HEK293 (cell line): ENCODE results near the gene ANO1.

ENCODE experiments used
- CTCF ChIA-PET: fragments of 350-600 bp; formaldehyde crosslinking; extraction: SDS; loops from one replicate; lab custom pipeline; 2021; ENCODE audit warnings: antibody characterized with exemption; lab: Yijun Ruan, JAX
- POLR2A ChIA-PET: fragments of 300-600 bp; formaldehyde crosslinking; extraction: SDS; loops from one replicate; lab custom pipeline; 2020; ENCODE audit warnings: antibody characterized with exemption, inconsistent platforms; lab: Yijun Ruan, JAX
- H3K27ac ChIP-seq: fragments of 200-500 bp; sonication (Bioruptor generic); 2 replicates; pipeline ENCODE4 v1.5.1; 2014; ENCODE audit warnings: low read depth, low read length, control low read depth, inconsistent platforms; ENCODE audit errors: extremely low read depth
- H3K36me3 ChIP-seq, 2 experiments: fragments of 200-500 bp in 1 of 2; sonication (Bioruptor generic) in 1 of 2; 1 replicate in 1 of 2; 2 replicates in 1 of 2; pipeline ENCODE4 v1.5.1; 2014 to 2017; ENCODE audit warnings: inconsistent platforms in 2 of 2, low read length in 2 of 2; ENCODE audit not compliant: control insufficient read depth in 2 of 2, insufficient read depth in 1 of 2
- H3K4me1 ChIP-seq: fragments of 200-500 bp; sonication (Bioruptor generic); 2 replicates; pipeline ENCODE4 v1.5.1; 2014; ENCODE audit warnings: mild to moderate bottlenecking, low read length, inconsistent platforms; ENCODE audit not compliant: control insufficient read depth, insufficient read depth
- H3K4me3 ChIP-seq: 2 replicates; pipeline ENCODE4 v1.5.1; 2011; ENCODE audit warnings: low read depth, mild to moderate bottlenecking, control low read depth, low read length, moderate library complexity
- H3K9me3 ChIP-seq: fragments of 200-500 bp; sonication (Bioruptor generic); 2 replicates; pipeline ENCODE4 v1.5.1; 2014; ENCODE audit warnings: low read depth, low read length, inconsistent platforms; ENCODE audit not compliant: control insufficient read depth, insufficient read depth
- KLF7 ChIP-seq: fragments of 450-650 bp; formaldehyde crosslinking; IDR thresholded peaks from 2 replicates; pipeline ENCODE4 v1.5.1; 2016; ENCODE audit warnings: missing biosample characterization, missing genetic modification characterization, borderline replicate concordance
- RBAK ChIP-seq: fragments of 450-650 bp; formaldehyde crosslinking; IDR thresholded peaks from 2 replicates; pipeline ENCODE4 v1.5.1; 2016; ENCODE audit warnings: missing biosample characterization, missing genetic modification characterization
- ZFHX2 ChIP-seq: fragments of 450-650 bp; formaldehyde crosslinking; conservative IDR thresholded peaks from 2 replicates; pipeline ENCODE4 v1.5.1; 2016; ENCODE audit warnings: missing biosample characterization, missing genetic modification characterization
- ZIC2 ChIP-seq: fragments of 450-650 bp; formaldehyde crosslinking; IDR thresholded peaks from 2 replicates; pipeline ENCODE4 v1.5.1; 2016; ENCODE audit warnings: missing biosample characterization, missing genetic modification characterization
- ZNF112 ChIP-seq: fragments of 450-650 bp; formaldehyde crosslinking; IDR thresholded peaks from 2 replicates; pipeline ENCODE4 v1.5.0; 2017; ENCODE audit warnings: missing biosample characterization, missing genetic modification characterization
- ZNF155 ChIP-seq: fragments of 450-650 bp; formaldehyde crosslinking; IDR thresholded peaks from 2 replicates; pipeline ENCODE4 v1.5.1; 2016; ENCODE audit warnings: missing biosample characterization, missing genetic modification characterization
- ZNF211 ChIP-seq: fragments of 450-650 bp; formaldehyde crosslinking; IDR thresholded peaks from 2 replicates; pipeline ENCODE4 v1.5.1; 2016; ENCODE audit warnings: low read depth, missing biosample characterization, missing genetic modification characterization
- ZNF366 ChIP-seq: fragments of 450-650 bp; formaldehyde crosslinking; conservative IDR thresholded peaks from 2 replicates; pipeline ENCODE4 v1.5.1; 2016; ENCODE audit warnings: missing biosample characterization, missing genetic modification characterization
- ZNF514 ChIP-seq: fragments of 450-650 bp; formaldehyde crosslinking; IDR thresholded peaks from 2 replicates; pipeline ENCODE4 v1.5.1; 2016; ENCODE audit warnings: missing biosample characterization, missing genetic modification characterization
- ZNF664 ChIP-seq: fragments of 450-650 bp; formaldehyde crosslinking; IDR thresholded peaks from 2 replicates; pipeline ENCODE4 v1.5.1; 2016; ENCODE audit warnings: missing biosample characterization, missing genetic modification characterization
- ZNF768 ChIP-seq: fragments of 450-650 bp; formaldehyde crosslinking; IDR thresholded peaks from 2 replicates; pipeline ENCODE4 v1.5.1; 2018; ENCODE audit warnings: missing biosample characterization, mild to moderate bottlenecking, missing genetic modification characterization
- TF ChIP-seq, protein P1 (sequence below): fragments of 450-650 bp; formaldehyde crosslinking; IDR thresholded peaks from 2 replicates; pipeline ENCODE4 v1.5.1; 2016; ENCODE audit warnings: missing biosample characterization, missing genetic modification characterization
- TF ChIP-seq, protein P2 (sequence below): fragments of 450-650 bp; formaldehyde crosslinking; IDR thresholded peaks from 2 replicates; pipeline ENCODE4 v1.5.1; 2016; ENCODE audit warnings: missing biosample characterization, missing genetic modification characterization, borderline replicate concordance
- TF ChIP-seq, protein P3 (sequence below): fragments of 450-650 bp; formaldehyde crosslinking; IDR thresholded peaks from 2 replicates; pipeline ENCODE4 v1.5.1; 2016; ENCODE audit warnings: missing biosample characterization, missing genetic modification characterization

Gene ANO1

DNA sequence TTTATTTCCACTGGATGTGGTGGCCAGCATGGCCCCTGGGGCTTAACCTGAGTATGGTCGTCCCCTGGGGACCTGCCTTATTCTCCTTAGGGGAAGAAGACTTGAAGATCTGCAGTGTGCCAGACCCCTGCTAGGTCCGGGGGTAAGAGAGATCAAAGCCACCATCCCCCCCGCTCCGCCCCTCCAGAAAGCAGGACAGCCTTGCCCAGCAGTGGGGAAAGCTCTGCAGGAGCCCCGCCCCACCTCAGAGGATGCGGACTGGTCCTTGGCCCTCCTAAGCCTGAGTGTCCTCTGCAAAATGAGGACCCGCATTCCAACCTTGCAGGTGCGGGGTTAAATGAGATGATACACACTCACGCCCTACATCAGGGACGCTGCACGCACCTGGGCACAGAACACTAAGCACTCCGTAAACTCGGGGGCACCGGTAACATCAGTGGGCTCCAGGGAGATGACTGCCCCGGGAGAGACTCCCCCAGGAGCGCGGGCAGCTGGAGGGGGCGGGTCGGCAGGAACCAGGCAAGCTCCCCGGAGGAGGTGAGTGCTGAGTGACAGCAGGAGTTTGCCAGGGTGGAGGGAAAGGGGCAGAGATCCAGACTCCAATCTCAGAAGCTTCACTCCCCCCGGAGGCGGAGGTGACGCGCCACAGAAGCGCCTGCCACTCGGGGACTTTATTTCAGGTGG lies 564 bp upstream of the ANO1 start:
- ChIA-PET CTCF (interaction anchor here (0.6 kb wide), 1 partner anchor 17 kb away, joined by 4 read pairs; no protein-coding TSS in a partner anchor), POLR2A (no interaction called here)
- Histone ChIP-seq H3K4me1 (no peaks in the 10 kb centered on the region), H3K9me3 (no peaks in the 10 kb centered on the region), H3K27ac (no peak overlapping the region), H3K36me3 (no peaks in the 10 kb centered on the region), H3K4me3 (no peak overlapping the region)
- TF ChIP-seq ZNF112 (tag by site-specific recombination) (no peak), ZNF155 (tag by site-specific recombination) (no peak), RBAK (tag by site-specific recombination) (no peak), ZFHX2 (tag by site-specific recombination) (0 out of 2 replicates have a peak, but pooled peaks have one; percentile 14), ZNF664 (tag by site-specific recombination) (peak; percentile 70; the same call in 1 of the 2 replicates), ZIC2 (tag by site-specific recombination) (peak; percentile 56), KLF7 (tag by site-specific recombination) (no peak), ZNF366 (tag by site-specific recombination) (no peak), ZNF768 (tag by site-specific recombination) (no peak), ZNF514 (tag by site-specific recombination) (no peak)
- TF ChIP-seq, protein P1, sequence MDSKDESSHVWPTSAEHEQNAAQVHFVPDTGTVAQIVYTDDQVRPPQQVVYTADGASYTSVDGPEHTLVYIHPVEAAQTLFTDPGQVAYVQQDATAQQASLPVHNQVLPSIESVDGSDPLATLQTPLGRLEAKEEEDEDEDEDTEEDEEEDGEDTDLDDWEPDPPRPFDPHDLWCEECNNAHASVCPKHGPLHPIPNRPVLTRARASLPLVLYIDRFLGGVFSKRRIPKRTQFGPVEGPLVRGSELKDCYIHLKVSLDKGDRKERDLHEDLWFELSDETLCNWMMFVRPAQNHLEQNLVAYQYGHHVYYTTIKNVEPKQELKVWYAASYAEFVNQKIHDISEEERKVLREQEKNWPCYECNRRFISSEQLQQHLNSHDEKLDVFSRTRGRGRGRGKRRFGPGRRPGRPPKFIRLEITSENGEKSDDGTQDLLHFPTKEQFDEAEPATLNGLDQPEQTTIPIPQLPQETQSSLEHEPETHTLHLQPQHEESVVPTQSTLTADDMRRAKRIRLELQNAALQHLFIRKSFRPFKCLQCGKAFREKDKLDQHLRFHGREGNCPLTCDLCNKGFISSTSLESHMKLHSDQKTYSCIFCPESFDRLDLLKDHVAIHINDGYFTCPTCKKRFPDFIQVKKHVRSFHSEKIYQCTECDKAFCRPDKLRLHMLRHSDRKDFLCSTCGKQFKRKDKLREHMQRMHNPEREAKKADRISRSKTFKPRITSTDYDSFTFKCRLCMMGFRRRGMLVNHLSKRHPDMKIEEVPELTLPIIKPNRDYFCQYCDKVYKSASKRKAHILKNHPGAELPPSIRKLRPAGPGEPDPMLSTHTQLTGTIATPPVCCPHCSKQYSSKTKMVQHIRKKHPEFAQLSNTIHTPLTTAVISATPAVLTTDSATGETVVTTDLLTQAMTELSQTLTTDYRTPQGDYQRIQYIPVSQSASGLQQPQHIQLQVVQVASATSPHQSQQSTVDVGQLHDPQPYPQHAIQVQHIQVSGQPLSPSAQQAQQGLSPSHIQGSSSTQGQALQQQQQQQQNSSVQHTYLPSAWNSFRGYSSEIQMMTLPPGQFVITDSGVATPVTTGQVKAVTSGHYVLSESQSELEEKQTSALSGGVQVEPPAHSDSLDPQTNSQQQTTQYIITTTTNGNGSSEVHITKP: peak; percentile 72
- TF ChIP-seq, protein P2, sequence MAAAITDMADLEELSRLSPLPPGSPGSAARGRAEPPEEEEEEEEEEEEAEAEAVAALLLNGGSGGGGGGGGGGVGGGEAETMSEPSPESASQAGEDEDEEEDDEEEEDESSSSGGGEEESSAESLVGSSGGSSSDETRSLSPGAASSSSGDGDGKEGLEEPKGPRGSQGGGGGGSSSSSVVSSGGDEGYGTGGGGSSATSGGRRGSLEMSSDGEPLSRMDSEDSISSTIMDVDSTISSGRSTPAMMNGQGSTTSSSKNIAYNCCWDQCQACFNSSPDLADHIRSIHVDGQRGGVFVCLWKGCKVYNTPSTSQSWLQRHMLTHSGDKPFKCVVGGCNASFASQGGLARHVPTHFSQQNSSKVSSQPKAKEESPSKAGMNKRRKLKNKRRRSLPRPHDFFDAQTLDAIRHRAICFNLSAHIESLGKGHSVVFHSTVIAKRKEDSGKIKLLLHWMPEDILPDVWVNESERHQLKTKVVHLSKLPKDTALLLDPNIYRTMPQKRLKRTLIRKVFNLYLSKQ (tag by site-specific recombination): no peak

DNA sequence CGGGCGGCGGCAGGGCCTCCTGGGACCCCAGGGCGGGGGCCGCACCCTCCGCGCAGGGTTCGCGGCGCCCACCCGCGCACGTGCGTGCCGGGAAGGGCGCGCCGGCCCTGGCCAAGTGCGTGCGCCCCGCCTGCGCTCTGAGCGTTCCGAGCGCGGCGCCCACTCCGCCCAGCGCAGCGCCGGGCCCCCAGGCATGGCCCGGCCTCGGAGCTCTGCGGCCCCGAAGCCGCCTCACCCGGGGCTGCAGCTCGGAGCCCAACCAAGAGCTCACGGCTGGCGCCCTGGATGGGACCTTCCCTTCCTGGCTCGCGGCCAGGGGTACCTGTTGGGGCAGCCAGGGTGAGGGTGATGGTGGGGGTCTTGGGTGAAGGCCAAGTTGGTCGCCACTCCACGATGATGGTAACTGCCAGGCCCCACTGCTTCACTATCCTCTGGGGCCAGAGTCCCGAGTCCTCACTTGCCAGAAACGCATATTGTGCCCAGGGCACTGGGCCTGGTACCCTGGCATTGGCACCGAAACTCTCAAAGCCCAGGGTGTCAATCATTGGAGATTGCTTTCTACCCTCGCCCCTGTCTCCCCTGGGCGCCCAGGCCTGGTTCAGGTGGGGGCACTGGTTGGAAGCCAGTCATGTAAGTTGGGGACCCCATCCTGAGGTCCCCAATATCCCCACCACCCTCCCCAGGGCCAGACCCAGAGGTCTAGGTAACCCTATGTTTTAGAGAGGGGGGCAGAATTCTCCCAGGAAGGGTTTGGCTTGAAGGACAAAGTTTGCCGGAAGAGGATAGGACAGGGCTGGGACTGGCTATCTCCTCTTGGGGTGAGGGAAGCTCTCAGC lies 882 bp downstream of the ANO1 start:
- no peak for TF ChIP-seq ZNF211 (tag by site-specific recombination)
- TF ChIP-seq, protein P3, sequence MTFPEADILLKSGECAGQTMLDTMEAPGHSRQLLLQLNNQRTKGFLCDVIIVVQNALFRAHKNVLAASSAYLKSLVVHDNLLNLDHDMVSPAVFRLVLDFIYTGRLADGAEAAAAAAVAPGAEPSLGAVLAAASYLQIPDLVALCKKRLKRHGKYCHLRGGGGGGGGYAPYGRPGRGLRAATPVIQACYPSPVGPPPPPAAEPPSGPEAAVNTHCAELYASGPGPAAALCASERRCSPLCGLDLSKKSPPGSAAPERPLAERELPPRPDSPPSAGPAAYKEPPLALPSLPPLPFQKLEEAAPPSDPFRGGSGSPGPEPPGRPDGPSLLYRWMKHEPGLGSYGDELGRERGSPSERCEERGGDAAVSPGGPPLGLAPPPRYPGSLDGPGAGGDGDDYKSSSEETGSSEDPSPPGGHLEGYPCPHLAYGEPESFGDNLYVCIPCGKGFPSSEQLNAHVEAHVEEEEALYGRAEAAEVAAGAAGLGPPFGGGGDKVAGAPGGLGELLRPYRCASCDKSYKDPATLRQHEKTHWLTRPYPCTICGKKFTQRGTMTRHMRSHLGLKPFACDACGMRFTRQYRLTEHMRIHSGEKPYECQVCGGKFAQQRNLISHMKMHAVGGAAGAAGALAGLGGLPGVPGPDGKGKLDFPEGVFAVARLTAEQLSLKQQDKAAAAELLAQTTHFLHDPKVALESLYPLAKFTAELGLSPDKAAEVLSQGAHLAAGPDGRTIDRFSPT (tag by site-specific recombination): peak; percentile 48; the same call in 1 of the 2 replicates
- POLR2A ChIA-PET: no interaction called here
- H3K9me3 ChIP-seq: no peaks in the 10 kb centered on the region
- no peaks in the 10 kb centered on the region for H3K36me3 ChIP-seq
- no peak overlapping the region for H3K27ac ChIP-seq
- no peaks in the 10 kb centered on the region for H3K4me1 ChIP-seq
- H3K4me3 ChIP-seq: no peak overlapping the region
- CTCF ChIA-PET: interaction anchor here (0.6 kb wide), 1 partner anchor 1281 kb away, joined by 3 read pairs; no protein-coding TSS in a partner anchor
